ENCODE measurements around the gene SH3RF3.

DNA sequence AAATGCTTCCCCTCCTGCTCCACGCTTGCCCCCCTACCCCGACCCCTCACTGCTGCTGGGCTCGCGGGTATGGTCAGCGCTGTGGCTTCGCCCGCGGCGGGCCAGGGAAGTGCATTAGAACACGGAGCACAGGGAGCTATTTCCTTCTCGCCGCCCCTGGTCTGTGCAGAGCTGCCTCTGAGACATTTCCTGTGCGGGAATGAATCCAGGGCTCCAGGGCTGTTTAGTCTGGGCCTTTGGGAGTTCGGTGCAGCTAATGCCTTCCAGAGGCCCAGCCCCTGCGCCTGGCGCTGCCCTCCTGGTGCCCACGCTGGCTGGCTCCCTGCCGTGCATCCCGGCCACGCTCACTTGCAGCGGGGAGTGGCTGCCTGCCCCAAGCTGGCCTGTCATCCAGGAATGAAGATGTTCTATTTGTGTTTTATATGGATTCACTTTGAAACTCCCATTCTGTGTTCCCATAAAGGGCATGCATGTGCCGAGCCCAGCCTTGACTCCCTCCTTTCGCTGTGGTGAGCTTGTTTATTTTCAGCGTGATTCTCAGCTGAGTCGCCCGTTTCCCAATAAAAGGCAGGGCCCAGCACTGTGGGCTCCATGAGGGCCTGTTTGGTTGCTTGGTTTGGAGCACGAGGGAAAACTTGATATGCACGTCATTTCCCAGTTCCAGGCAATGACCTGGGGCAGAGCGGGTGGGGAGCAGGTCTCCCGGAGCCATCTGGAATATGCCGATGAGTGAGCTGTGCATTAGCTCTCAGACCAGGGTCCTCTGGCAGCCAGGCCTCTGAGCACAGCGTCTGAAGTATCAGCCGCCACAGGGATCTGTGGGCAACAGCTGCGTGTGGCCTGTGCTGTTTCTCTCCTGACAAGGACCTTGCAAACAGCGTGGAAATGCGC lies 42.7 kb downstream of the SH3RF3 start:
- TF ChIP-seq ZNF274 (IDR thresholded peaks at IDR 0.05; ENCODE audit: insufficient read depth, insufficient read length) (no peak), CTCF (IDR thresholded peaks at IDR 0.05 in 2 of 3, conservative IDR thresholded peaks at IDR 0.05 in 1 of 3; ENCODE audit: control insufficient read depth in 2 of 3, extremely low read depth in 1 of 3, insufficient read depth in 1 of 3, low read depth in 3 of 3, low read length in 3 of 3) (no peak), EP300 (IDR thresholded peaks at IDR 0.05; ENCODE audit: borderline replicate concordance in 1 of 2, control insufficient read depth in 1 of 2, low read depth in 2 of 2, low read length in 2 of 2) (no peak)

All from GM12878 (cell line).